Stimulated activated CD8-positive, alpha-beta memory T cell treated with anti-CD3 and anti-CD28 coated beads, Interleukin-15, amount 100 ng/mL, for 48 hours (primary cell): ENCODE measurements around the gene ROR2.
A peak's percentile ranks its signal among the peaks of the same experiment; 100 is the strongest.
"Not testable (repeated sequence)": the region's sequence is repeated elsewhere in the genome, so short reads cannot be mapped to it uniquely, and the experiment has no call there.

Experiments used
- DNase-seq, 2 donors: peaks; one replicate each; pipeline ENCODE4 v3.0.0-alpha.2; 2020; ENCODE audit warnings: low read depth in 2 of 2

Gene ROR2

DNA sequence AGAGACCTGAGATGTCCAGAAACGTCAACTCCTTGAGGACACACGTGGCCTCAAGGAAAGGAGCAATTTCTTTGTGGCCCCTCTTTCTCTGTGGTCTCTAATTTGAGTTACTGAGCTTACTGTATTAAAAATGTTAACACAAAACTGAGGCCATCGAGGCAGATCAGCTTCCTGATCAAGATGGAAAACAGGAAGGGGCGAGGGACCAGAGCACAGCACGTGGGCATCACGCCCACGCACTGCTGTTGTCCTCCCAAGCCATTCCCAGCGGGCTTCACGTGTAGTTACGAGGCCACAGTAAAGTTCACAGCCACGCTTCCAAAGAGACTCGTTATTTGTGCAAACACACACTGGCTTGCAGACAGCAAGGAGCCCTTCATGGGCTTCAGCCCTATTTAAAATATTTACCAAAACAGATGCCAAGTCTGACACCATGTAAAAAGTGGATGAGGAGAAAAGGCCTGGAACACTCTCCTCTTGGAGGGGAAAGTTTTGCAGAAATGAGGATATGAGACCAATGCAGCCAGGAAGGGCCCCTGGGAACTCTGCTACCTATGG is 149.5 kb downstream of the ROR2 start:
- DNase-seq, result no peak

DNA sequence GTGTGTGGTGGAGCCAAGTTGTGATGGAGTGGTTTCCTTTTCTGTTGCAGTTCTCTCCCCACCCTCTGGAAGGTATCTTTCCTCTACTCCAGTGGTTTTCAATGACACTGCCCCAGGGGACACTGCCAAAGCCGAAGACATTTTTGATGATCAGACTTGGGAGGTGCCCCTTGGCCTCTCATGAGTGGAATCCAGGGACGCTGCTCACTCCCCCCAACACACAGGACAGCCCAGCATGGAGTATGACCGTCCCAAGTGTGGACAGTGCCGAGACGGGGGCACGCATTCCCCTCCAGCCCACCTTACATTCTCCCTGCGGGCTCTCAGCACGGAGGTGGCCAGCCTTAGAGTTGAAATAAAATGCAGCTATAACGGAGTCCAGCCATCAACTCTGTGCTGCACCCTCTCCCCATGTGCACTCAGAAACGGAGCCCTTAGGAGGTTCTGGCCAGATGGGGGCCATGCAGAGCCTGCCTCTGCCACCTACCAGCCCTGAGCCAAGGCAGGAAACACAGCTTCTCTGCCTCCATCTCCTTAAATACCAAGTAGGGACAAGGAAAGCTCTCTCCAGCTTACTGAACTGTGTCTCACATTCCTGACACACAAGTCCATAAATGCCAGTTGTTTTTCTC is 150.8 kb downstream of the ROR2 start:
- no peak for DNase-seq

DNA sequence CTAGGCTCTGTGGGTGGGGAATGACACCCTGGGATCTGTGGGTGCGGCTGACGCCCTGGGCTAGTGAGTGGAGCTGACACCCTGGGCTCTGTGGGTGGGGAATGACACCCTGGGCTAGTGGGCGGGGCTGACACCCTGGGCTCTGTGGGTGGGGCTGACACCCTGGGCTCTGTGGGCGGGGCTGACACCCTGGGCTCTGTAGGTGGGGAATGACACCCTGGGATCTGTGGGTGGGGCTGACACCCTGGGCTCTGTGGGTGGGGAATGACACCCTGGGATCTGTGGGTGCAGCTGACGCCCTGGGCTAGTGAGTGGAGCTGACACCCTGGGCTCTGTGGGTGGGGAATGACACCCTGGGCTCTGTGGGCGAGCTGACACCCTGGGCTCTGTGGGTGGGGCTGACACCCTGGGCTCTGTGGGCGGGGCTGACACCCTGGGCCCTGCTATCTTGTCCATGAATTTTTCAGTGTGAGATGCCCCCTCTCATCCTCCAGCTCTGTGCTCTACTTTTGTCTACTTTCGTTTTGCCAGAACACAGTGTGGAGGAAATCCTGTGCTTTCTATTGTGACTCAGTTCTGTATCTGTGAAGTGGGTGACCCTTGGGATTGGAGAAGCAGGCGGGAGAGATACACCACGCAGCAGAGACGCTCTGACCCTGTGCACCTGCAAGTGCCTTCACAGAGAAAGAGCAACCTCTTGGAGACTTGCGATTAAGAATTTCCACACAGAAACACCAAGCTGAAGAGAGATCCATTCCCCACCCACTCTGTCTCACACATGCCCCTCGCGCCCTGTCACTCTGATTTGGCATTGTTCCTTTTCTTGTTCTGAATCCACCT is 151.5 kb downstream of the ROR2 start:
- DNase-seq, result peak; percentile 12 to 19

DNA sequence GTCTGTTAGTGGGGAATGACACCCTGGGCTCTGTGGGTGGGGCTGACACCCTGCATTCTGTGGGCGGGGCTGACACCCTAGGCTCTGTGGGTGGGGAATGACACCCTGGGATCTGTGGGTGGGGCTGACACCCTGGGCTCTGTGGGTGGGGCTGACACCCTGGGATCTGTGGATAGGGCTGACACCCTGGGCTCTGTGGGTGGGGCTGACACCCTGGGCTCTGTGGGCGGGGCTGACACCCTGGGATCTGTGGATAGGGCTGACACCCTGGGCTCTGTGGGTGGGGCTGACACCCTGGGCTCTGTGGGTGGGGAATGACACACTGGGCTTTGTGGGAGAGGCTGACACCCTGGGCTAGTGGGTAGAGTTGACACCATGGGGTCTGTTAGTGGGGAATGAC is 152.5 kb downstream of the ROR2 start:
- DNase-seq, result not testable (repeated sequence)

GRCh38 chr9:91796516-91796915 is 153.5 kb downstream of the ROR2 start:
- peak in 1 of 2 donors; percentile 5 for DNase-seq

- no peak for DNase-seq
These were observed 154.3 kb downstream of the ROR2 start for GRCh38 chr9:91795598-91796241.

GRCh38 chr9:91793371-91793770 is 156.7 kb downstream of the ROR2 start:
- not testable (repeated sequence) for DNase-seq

- no peak for DNase-seq
These were observed 159.1 kb downstream of the ROR2 start for GRCh38 chr9:91790917-91791316.

- DNase-seq, result no peak
These were observed 160.1 kb downstream of the ROR2 start for GRCh38 chr9:91789941-91790340.

DNA sequence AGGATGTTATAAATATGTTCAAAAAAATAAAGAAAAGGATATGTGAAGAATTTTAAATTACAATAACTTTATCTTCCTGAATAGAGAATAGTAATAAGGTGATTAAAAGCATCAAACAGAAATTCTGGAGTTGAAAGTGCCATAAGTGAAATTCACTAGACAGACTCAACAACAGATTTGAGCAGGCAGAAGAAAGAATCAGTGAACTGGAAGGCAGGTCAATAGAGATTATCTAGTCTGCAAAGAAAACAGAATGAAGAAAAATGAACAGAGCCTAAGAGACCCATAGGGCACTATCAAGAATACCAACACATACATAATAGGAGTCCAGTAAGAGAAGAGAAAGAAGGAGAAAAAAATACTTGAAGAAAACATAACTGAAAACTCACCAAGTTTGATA is 162.1 kb downstream of the ROR2 start:
- DNase-seq, result no peak

- DNase-seq, result no peak
These were observed 163.7 kb downstream of the ROR2 start for GRCh38 chr9:91786132-91786896.

DNA sequence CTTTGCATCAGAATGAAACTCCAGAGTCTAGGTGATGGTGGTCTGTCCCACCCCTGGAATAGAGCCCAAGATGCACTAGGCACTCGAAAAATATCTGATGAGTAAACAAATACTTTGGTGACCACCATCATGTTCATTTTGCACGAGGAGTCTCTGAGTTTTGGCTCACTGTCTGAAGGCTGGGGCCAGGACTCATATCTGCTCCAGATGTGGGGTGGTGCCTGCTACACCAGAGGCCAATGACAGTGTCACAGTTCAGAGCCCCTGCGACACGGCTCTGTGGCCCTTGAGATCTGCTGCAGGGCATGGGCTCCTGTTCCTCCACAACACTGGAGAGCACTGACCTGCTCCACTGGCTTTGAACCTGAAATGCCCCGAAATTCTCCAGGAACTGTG is 164.6 kb downstream of the ROR2 start:
- DNase-seq, result no peak

- DNase-seq, result no peak
These were observed 165.2 kb downstream of the ROR2 start for GRCh38 chr9:91784673-91785446.

GRCh38 chr9:91783876-91784672 is 166.0 kb downstream of the ROR2 start:
- DNase-seq, result no peak

- DNase-seq, result no peak
These were observed 166.6 kb downstream of the ROR2 start for GRCh38 chr9:91783411-91783810.

DNA sequence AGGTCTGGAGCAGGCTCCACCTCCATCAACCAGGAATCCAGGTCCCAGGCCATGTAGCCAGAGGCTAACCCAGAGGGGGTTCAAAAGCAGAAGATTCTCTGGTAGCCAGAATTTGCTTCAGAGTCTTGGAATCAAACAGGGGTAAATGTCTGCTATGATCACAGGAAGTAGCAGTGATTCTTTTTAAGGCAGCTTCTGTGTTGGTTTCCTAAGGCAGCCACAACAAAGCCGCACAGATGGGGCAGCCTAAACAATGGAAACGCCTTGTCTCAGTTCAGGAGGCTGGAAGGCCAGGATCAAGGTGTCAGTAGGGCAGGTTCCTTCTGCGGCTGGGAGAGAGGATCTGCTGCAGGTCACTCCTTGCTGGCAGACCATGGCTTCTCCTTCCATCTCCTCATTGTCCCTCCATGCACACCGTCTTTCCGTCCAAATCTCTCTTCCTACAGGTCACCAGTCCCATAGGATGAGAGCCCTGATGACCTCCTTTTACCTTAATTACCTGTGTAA is 167.3 kb downstream of the ROR2 start:
- no peak for DNase-seq

DNA sequence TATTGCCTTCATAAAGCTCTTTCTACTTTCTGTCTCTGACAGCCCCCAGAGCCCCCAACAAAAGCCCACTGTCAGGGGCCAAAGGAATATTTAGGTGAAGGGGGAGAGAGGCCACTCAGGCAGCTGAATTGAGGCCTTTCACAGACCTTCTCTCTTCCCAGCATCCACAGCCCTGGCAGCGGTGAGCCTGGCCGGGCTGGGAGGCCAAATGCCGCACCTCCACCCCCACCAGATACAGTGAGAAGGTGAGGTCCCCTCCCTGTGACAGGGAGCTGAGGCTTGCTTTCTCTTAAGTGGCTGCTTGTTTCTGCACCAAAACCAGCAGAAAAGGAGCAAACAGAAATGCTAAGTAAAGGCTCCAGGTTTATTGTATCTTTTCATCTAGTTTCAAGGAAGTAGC is 168.1 kb downstream of the ROR2 start:
- DNase-seq, result no peak

DNA sequence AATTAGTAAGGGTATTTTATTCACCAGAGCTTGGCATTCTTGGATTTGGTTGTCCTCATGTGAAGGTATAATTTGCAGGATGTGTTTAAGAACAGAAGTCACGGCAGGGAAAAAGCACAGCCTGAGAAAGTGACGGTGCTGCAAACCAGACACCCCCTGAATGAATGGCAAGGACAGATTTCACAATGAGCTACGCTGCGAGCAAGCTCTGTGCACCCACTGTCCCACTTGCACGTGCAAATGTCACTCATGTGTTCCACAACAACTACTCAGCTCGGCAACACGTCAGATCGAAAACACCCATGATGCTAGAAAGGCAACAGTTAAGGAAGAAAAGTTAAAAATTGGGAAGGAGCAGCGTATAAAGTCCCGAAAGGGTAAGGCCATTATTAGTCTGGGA is 168.9 kb downstream of the ROR2 start:
- no peak for DNase-seq

- no peak for DNase-seq
These were observed 172.0 kb downstream of the ROR2 start for GRCh38 chr9:91778031-91778430.

- DNase-seq, result no peak
These were observed 172.7 kb downstream of the ROR2 start for GRCh38 chr9:91777292-91777830.
